Vagina (tissue), 2 donors: Measurements from ENCODE around the gene MINDY4. TPM values are rescaled to one million over a fixed set of nuclear protein-coding genes. Genes with fewer than 3 reads are reported as not detected.

Experiments used
- DNase-seq, 2 donors: peaks; one replicate each; pipeline ENCODE4 v3.0.0-alpha.2; 2017; ENCODE audit errors: extremely low spot score in 2 of 2
- H3K27ac ChIP-seq: fragments of 200-600 bp; sonication (generic); one replicate; pipeline ENCODE4 v1.5.1; 2019
- H3K27me3 ChIP-seq: fragments of 200-600 bp; sonication (generic); one replicate; pipeline ENCODE4 v1.5.1; 2019
- H3K36me3 ChIP-seq, 2 donors: fragments of 200-600 bp; sonication (generic); one replicate each; pipeline ENCODE4 v1.5.1; 2017 to 2019
- H3K4me1 ChIP-seq: fragments of 200-600 bp; sonication (generic); one replicate; pipeline ENCODE4 v1.5.1; 2019
- H3K4me3 ChIP-seq, 2 donors: fragments of 200-600 bp; sonication (generic); 1 replicate in 1 of 2; 2 replicates in 1 of 2; pipeline ENCODE4 v1.5.1; 2016 to 2019
- H3K9me3 ChIP-seq: fragments of 200-600 bp; sonication (generic); one replicate; pipeline ENCODE4 v1.5.1; 2019
- CTCF ChIP-seq, 3 experiments: fragments of 450-650 bp in 2 of 3; fragments of 200-600 bp in 1 of 3; sonication (generic) in 1 of 3; IDR thresholded peaks; one replicate each; pipeline ENCODE4 v1.5.1; 2017 to 2019; ENCODE audit warnings: antibody characterized with exemption in 3 of 3, mild to moderate bottlenecking in 2 of 3, moderate library complexity in 2 of 3
- POLR2A ChIP-seq, 2 donors: fragments of 450-650 bp; IDR thresholded peaks; one replicate each; pipeline ENCODE4 v1.6.1; 2017; ENCODE audit warnings: antibody characterized with exemption in 2 of 2, mild to moderate bottlenecking in 2 of 2, moderate library complexity in 2 of 2
- POLR2AphosphoS5 ChIP-seq, 2 donors: sonication (generic); formaldehyde crosslinking; IDR thresholded peaks; one replicate each; pipeline ENCODE4 v1.9.0; 2017; ENCODE audit warnings: antibody characterized with exemption in 2 of 2, mild to moderate bottlenecking in 2 of 2, low read depth in 1 of 2; ENCODE audit not compliant: insufficient read depth in 1 of 2
- intact Hi-C: fragments of 100-400 bp; cut with DNase I; formaldehyde crosslinking; loops from one replicate; pipeline ENCODE4 v1.15.1; 2023
- total RNA-seq: library from RNA; depleted of rRNA; stranded (reverse); fragments of >200 nt; gene quantifications from one replicate; pipeline ENCODE4 v1.2.3, GENCODE V29; 2016

The MINDY4 gene
- total RNA-seq, 1 donor from 2014 or later, result 10.3 TPM

- Histone ChIP-seq H3K27ac (no peak overlapping the region), H3K36me3 (no peaks in the 10 kb centered on the region), H3K4me3 (no peak overlapping the region), H3K9me3 (no peaks in the 10 kb centered on the region), H3K4me1 (peaks cover 42% of the 10 kb centered on the region), H3K27me3 (no peaks in the 10 kb centered on the region)
- intact Hi-C loops, result no loop called here
- TF ChIP-seq POLR2AphosphoS5 (IDR thresholded peaks at IDR 0.05; ENCODE audit: insufficient read depth in 1 of 2, low read depth in 1 of 2) (no peak), CTCF (IDR thresholded peaks at IDR 0.05) (no peak), POLR2A (IDR thresholded peaks at IDR 0.05) (no peak)
- DNase-seq, result no peak
Observed at GRCh38 chr7:30757342-30757692, 13.9 kb upstream of the MINDY4 start.

GRCh38 chr7:30760514-30761213 lies 10.6 kb upstream of the MINDY4 start:
- H3K4me3 ChIP-seq, result no peak overlapping the region
- no peak for DNase-seq
- intact Hi-C loops, result no loop called here
- H3K27ac ChIP-seq, result no peak overlapping the region
- H3K27me3 ChIP-seq, result no peaks in the 10 kb centered on the region
- TF ChIP-seq POLR2A (IDR thresholded peaks at IDR 0.05), result no peak
- no peak for TF ChIP-seq CTCF (IDR thresholded peaks at IDR 0.05)
- TF ChIP-seq POLR2AphosphoS5 (IDR thresholded peaks at IDR 0.05; ENCODE audit: insufficient read depth in 1 of 2, low read depth in 1 of 2), result no peak
- peaks cover 45% of the 10 kb centered on the region for H3K4me1 ChIP-seq
- no peaks in the 10 kb centered on the region for H3K36me3 ChIP-seq
- no peaks in the 10 kb centered on the region for H3K9me3 ChIP-seq

- H3K27ac ChIP-seq, result no peak overlapping the region
- H3K4me3 ChIP-seq, result no peak overlapping the region
- DNase-seq, result no peak
- no peaks in the 10 kb centered on the region for H3K36me3 ChIP-seq
- TF ChIP-seq POLR2A (IDR thresholded peaks at IDR 0.05) (no peak), POLR2AphosphoS5 (IDR thresholded peaks at IDR 0.05; ENCODE audit: insufficient read depth in 1 of 2, low read depth in 1 of 2) (no peak), CTCF (IDR thresholded peaks at IDR 0.05) (no peak)
- no peaks in the 10 kb centered on the region for H3K27me3 ChIP-seq
- no peaks in the 10 kb centered on the region for H3K9me3 ChIP-seq
- H3K4me1 ChIP-seq, result peaks cover 46% of the 10 kb centered on the region
- intact Hi-C loops, result no loop called here
Observed at GRCh38 chr7:30761214-30762156, 9.7 kb upstream of the MINDY4 start.

- peak overlapping the region; percentile 8 for H3K27ac ChIP-seq
- TF ChIP-seq POLR2A (IDR thresholded peaks at IDR 0.05), result no peak
- no peak for TF ChIP-seq CTCF (IDR thresholded peaks at IDR 0.05)
- no peak for TF ChIP-seq POLR2AphosphoS5 (IDR thresholded peaks at IDR 0.05; ENCODE audit: insufficient read depth in 1 of 2, low read depth in 1 of 2)
- H3K36me3 ChIP-seq, result no peaks in the 10 kb centered on the region
- no peaks in the 10 kb centered on the region for H3K27me3 ChIP-seq
- H3K4me3 ChIP-seq, result no peak overlapping the region
- DNase-seq, result no peak
- peaks cover 32% of the 10 kb centered on the region for H3K4me1 ChIP-seq
- intact Hi-C loops, result no loop called here
- H3K9me3 ChIP-seq, result no peaks in the 10 kb centered on the region
Observed at GRCh38 chr7:30764030-30764975, 6.9 kb upstream of the MINDY4 start.
